Endothelial cell (in vitro differentiated cells): ENCODE data around the gene CLDN15. TPM values are rescaled to one million over a fixed set of nuclear protein-coding genes. Genes with fewer than 3 reads are reported as not detected.

Source experiments
- DNase-seq: peaks from one replicate; pipeline ENCODE4 v3.0.0; 2021; ENCODE audit warnings: low spot score
- H3K27ac Mint-ChIP-seq: one replicate; pipeline ENCODE4 v1.8.0; 2021; ENCODE audit warnings: mixed read lengths, inconsistent platforms; ENCODE audit not compliant: unreplicated experiment
- H3K27me3 Mint-ChIP-seq: one replicate; pipeline ENCODE4 v1.8.0; 2021; ENCODE audit warnings: mild to moderate bottlenecking, moderate library complexity, mixed read lengths, inconsistent platforms; ENCODE audit not compliant: unreplicated experiment
- H3K36me3 Mint-ChIP-seq: one replicate; pipeline ENCODE4 v1.8.0; 2021; ENCODE audit warnings: mild to moderate bottlenecking, low read depth, mixed read lengths, inconsistent platforms; ENCODE audit not compliant: unreplicated experiment
- H3K4me1 Mint-ChIP-seq: one replicate; pipeline ENCODE4 v1.8.0; 2021; ENCODE audit warnings: mild to moderate bottlenecking, mixed read lengths, inconsistent platforms; ENCODE audit not compliant: unreplicated experiment
- H3K4me3 Mint-ChIP-seq: one replicate; pipeline ENCODE4 v1.8.0; 2021; ENCODE audit warnings: mild to moderate bottlenecking, mixed read lengths, inconsistent platforms; ENCODE audit not compliant: unreplicated experiment
- H3K9me3 Mint-ChIP-seq: one replicate; pipeline ENCODE4 v1.8.0; 2021; ENCODE audit warnings: mixed read lengths, inconsistent platforms; ENCODE audit not compliant: unreplicated experiment
- CTCF ChIP-seq: fragments of 200-600 bp; sonication (generic); IDR thresholded peaks from one replicate; pipeline ENCODE4 v1.5.0; 2021; ENCODE audit warnings: antibody characterized with exemption; ENCODE audit not compliant: unreplicated experiment
- total RNA-seq: library from RNA; stranded (reverse); fragmentation: NEBNext Ultra II Directional; extraction: Animal tissue kit (Norgen Biotek cat#: 25700); gene quantifications from one replicate; pipeline ENCODE4 v1.2.1, GENCODE V29; 2021; ENCODE audit not compliant: unreplicated experiment

The CLDN15 gene
- total RNA-seq, 1 donor from 2014 or later, result 10.5 TPM

GRCh38 chr7:101236292-101236835, 1.2 kb downstream of the CLDN15 start:
- no peaks in the 10 kb centered on the region for H3K9me3 Mint-ChIP-seq
- H3K36me3 Mint-ChIP-seq, result peaks cover 2% of the 10 kb centered on the region
- H3K4me3 Mint-ChIP-seq, result no peak overlapping the region
- peaks cover 19% of the 10 kb centered on the region for H3K4me1 Mint-ChIP-seq
- H3K27me3 Mint-ChIP-seq, result peaks cover 4% of the 10 kb centered on the region
- DNase-seq, result no peak
- no peak overlapping the region for H3K27ac Mint-ChIP-seq
- no peak for TF ChIP-seq CTCF

GRCh38 chr7:101235522-101235921, 2.1 kb downstream of the CLDN15 start:
- Mint-ChIP-seq H3K27ac (no peak overlapping the region), H3K4me3 (no peak overlapping the region), H3K9me3 (no peaks in the 10 kb centered on the region), H3K36me3 (no peaks in the 10 kb centered on the region), H3K27me3 (peaks cover 7% of the 10 kb centered on the region), H3K4me1 (peaks cover 22% of the 10 kb centered on the region)
- no peak for DNase-seq
- no peak for TF ChIP-seq CTCF

- H3K36me3 Mint-ChIP-seq, result no peaks in the 10 kb centered on the region
- peak; percentile 27 for TF ChIP-seq CTCF
- no peak overlapping the region for H3K27ac Mint-ChIP-seq
- DNase-seq, result peak; percentile 52
- H3K4me3 Mint-ChIP-seq, result no peak overlapping the region
- peaks cover 24% of the 10 kb centered on the region for H3K4me1 Mint-ChIP-seq
- H3K27me3 Mint-ChIP-seq, result peaks cover 7% of the 10 kb centered on the region
- no peaks in the 10 kb centered on the region for H3K9me3 Mint-ChIP-seq
Measured at GRCh38 chr7:101235050-101235449, 2.6 kb downstream of the CLDN15 start.

- TF ChIP-seq CTCF, result no peak
- Mint-ChIP-seq H3K4me3 (no peak overlapping the region), H3K27ac (no peak overlapping the region), H3K36me3 (no peaks in the 10 kb centered on the region), H3K4me1 (peaks cover 24% of the 10 kb centered on the region), H3K9me3 (no peaks in the 10 kb centered on the region), H3K27me3 (peaks cover 7% of the 10 kb centered on the region)
- DNase-seq, result no peak
Measured at GRCh38 chr7:101234636-101235035, 3.0 kb downstream of the CLDN15 start.

GRCh38 chr7:101233907-101234547, 3.6 kb downstream of the CLDN15 start:
- TF ChIP-seq CTCF, result no peak
- DNase-seq, result no peak

More at GRCh38 chr7:101233907-101234547, 3.6 kb downstream of the CLDN15 start:
- Mint-ChIP-seq H3K27ac (no peak overlapping the region), H3K9me3 (no peaks in the 10 kb centered on the region), H3K36me3 (peaks cover 2% of the 10 kb centered on the region), H3K4me1 (peaks cover 19% of the 10 kb centered on the region), H3K4me3 (no peak overlapping the region), H3K27me3 (peaks cover 7% of the 10 kb centered on the region)
